ENCODE measurements around the gene IL1RL2. TPM values are rescaled to one million over a fixed set of nuclear protein-coding genes. Genes with fewer than 3 reads are reported as not detected.

The IL1RL2 gene
- total RNA-seq, 1 experiment from 2014 or later, result not detected

DNA sequence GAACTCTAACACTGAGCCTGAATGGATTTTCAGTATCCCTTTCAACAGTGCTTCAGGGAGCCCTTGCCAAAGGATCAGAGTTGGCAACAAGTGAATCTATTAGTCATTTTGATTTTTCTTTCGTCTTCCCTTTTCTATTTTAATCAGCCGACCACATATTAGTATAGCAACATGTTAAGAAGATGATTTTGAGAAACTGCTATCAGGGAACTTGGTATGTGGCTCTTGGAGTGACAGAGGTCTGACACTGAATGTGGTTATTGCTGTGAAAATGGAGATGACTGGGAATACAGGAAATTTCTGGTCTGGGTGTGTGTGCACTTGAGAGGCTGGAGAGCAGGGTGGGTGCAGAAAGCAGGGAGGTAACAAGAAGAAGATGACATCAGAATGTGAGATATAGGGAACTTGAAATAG lies 95.9 kb downstream of the IL1RL2 start:
- POLR2A ChIA-PET, result no interaction called here
- Histone ChIP-seq H3K79me2 (ENCODE audit: insufficient read depth, low read length) (no peaks in the 10 kb centered on the region), H3K27me3 (ENCODE audit: insufficient read depth, low read length) (peaks cover 16% of the 10 kb centered on the region), H3K9me3 (ENCODE audit: control insufficient read depth in 1 of 2, insufficient read depth in 1 of 2, low read depth in 1 of 2, low read length in 2 of 2) (no peaks in the 10 kb centered on the region), H3K9ac (ENCODE audit: low read length) (no peak overlapping the region), H3K4me1 (ENCODE audit: control insufficient read depth in 1 of 2, insufficient read depth in 2 of 2, low read length in 2 of 2) (no peaks in the 10 kb centered on the region), H3K9me2 (ENCODE audit: insufficient read depth) (no peaks in the 10 kb centered on the region), H3K36me3 (ENCODE audit: control insufficient read depth in 1 of 2, insufficient read depth in 2 of 2, low read length in 2 of 2) (no peaks in the 10 kb centered on the region), H3K4me2 (ENCODE audit: low read length) (no peak overlapping the region), H2AFZ (ENCODE audit: low read depth, low read length, poor library complexity, severe bottlenecking) (no peak overlapping the region), H3K4me3 (replicated peaks in 1 of 2; ENCODE audit: low read depth in 1 of 2, low read length in 2 of 2) (no peak overlapping the region), H4K20me1 (ENCODE audit: insufficient read depth) (no peaks in the 10 kb centered on the region), H3K27ac (ENCODE audit: low read depth, low read length) (no peak overlapping the region)
- CTCF ChIA-PET, result no interaction called here
- intact Hi-C loops (cut with micrococcal nuclease), result no loop called here
- no peak for DNase-seq (ENCODE audit: low read depth, low spot score)
- RAD21 ChIA-PET (ENCODE audit: low non-redundant PET in 1 of 2, low total read pairs in 2 of 2, uncharacterized antibody in 2 of 2, unreplicated experiment in 2 of 2), result no interaction called here
- no TSS peak for BruUV-seq (replicated peaks)
- TF ChIP-seq, protein P1, sequence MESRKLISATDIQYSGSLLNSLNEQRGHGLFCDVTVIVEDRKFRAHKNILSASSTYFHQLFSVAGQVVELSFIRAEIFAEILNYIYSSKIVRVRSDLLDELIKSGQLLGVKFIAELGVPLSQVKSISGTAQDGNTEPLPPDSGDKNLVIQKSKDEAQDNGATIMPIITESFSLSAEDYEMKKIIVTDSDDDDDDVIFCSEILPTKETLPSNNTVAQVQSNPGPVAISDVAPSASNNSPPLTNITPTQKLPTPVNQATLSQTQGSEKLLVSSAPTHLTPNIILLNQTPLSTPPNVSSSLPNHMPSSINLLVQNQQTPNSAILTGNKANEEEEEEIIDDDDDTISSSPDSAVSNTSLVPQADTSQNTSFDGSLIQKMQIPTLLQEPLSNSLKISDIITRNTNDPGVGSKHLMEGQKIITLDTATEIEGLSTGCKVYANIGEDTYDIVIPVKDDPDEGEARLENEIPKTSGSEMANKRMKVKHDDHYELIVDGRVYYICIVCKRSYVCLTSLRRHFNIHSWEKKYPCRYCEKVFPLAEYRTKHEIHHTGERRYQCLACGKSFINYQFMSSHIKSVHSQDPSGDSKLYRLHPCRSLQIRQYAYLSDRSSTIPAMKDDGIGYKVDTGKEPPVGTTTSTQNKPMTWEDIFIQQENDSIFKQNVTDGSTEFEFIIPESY (IDR thresholded peaks at IDR 0.05; ENCODE audit: extremely low read depth, insufficient replicate concordance, low read length), result no peak
- no peak for TF ChIP-seq SIN3A (IDR thresholded peaks at IDR 0.05; ENCODE audit: low read depth)
- no peak for TF ChIP-seq CBX3 (IDR thresholded peaks at IDR 0.05; ENCODE audit: low read depth)
- TF ChIP-seq SRF (IDR thresholded peaks at IDR 0.05; ENCODE audit: low read depth), result no peak
- TF ChIP-seq ZNF274 (IDR thresholded peaks at IDR 0.05; ENCODE audit: low read depth, low read length), result no peak
- no peak for TF ChIP-seq EGR1 (IDR thresholded peaks at IDR 0.05; ENCODE audit: low read depth)
- TF ChIP-seq POLR2AphosphoS5 (IDR thresholded peaks at IDR 0.05; ENCODE audit: low read depth, low read length), result no peak
- no peak for TF ChIP-seq ELF1 (IDR thresholded peaks at IDR 0.05; ENCODE audit: borderline replicate concordance, low read depth)
- ATAC-seq, result no peak

DNA sequence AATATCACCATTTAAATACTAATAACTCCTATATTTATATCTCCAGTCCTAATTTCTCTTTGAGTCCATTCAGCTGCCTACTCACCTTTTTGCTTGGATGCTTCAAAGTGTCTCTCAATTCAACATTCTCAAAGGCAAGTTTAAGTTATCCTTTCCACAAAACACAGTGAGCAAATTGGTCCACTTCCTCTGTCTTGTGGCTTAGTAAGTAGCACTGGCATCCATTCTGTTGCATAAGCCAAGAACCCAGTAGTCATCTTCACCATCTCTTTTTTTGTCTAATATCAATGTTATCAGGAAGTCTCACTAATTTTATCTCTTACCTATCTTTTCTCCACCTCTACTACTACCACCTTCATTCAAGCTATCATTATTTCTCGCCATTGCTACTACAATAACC lies 97.2 kb downstream of the IL1RL2 start:
- no peak for ATAC-seq
- Histone ChIP-seq H3K79me2 (ENCODE audit: insufficient read depth, low read length) (no peaks in the 10 kb centered on the region), H2AFZ (ENCODE audit: low read depth, low read length, poor library complexity, severe bottlenecking) (no peak overlapping the region), H3K9me3 (ENCODE audit: control insufficient read depth in 1 of 2, insufficient read depth in 1 of 2, low read depth in 1 of 2, low read length in 2 of 2) (no peaks in the 10 kb centered on the region), H4K20me1 (ENCODE audit: insufficient read depth) (no peaks in the 10 kb centered on the region), H3K27me3 (ENCODE audit: insufficient read depth, low read length) (peaks cover 13% of the 10 kb centered on the region), H3K9me2 (ENCODE audit: insufficient read depth) (no peaks in the 10 kb centered on the region), H3K27ac (ENCODE audit: low read depth, low read length) (no peak overlapping the region), H3K4me2 (ENCODE audit: low read length) (no peak overlapping the region), H3K4me3 (replicated peaks in 1 of 2; ENCODE audit: low read depth in 1 of 2, low read length in 2 of 2) (no peak overlapping the region), H3K36me3 (ENCODE audit: control insufficient read depth in 1 of 2, insufficient read depth in 2 of 2, low read length in 2 of 2) (no peaks in the 10 kb centered on the region), H3K4me1 (ENCODE audit: control insufficient read depth in 1 of 2, insufficient read depth in 2 of 2, low read length in 2 of 2) (no peaks in the 10 kb centered on the region), H3K9ac (ENCODE audit: low read length) (no peak overlapping the region)
- ChIA-PET POLR2A (no interaction called here), CTCF (no interaction called here), RAD21 (ENCODE audit: low non-redundant PET in 1 of 2, low total read pairs in 2 of 2, uncharacterized antibody in 2 of 2, unreplicated experiment in 2 of 2) (no interaction called here)
- no peak for DNase-seq (ENCODE audit: low read depth, low spot score)
- no peak for TF ChIP-seq CEBPB (IDR thresholded peaks at IDR 0.05; ENCODE audit: low read depth)
- TF ChIP-seq, protein P2, sequence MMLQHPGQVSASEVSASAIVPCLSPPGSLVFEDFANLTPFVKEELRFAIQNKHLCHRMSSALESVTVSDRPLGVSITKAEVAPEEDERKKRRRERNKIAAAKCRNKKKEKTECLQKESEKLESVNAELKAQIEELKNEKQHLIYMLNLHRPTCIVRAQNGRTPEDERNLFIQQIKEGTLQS (IDR thresholded peaks at IDR 0.05), result no peak
- TF ChIP-seq, protein P3, sequence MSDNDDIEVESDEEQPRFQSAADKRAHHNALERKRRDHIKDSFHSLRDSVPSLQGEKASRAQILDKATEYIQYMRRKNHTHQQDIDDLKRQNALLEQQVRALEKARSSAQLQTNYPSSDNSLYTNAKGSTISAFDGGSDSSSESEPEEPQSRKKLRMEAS (IDR thresholded peaks at IDR 0.05), result no peak
- no peak for TF ChIP-seq RAD21 (IDR thresholded peaks at IDR 0.05; ENCODE audit: low read depth)
- no peak for TF ChIP-seq FOSL1 (IDR thresholded peaks at IDR 0.05; ENCODE audit: low read depth)
- TF ChIP-seq, protein P4, sequence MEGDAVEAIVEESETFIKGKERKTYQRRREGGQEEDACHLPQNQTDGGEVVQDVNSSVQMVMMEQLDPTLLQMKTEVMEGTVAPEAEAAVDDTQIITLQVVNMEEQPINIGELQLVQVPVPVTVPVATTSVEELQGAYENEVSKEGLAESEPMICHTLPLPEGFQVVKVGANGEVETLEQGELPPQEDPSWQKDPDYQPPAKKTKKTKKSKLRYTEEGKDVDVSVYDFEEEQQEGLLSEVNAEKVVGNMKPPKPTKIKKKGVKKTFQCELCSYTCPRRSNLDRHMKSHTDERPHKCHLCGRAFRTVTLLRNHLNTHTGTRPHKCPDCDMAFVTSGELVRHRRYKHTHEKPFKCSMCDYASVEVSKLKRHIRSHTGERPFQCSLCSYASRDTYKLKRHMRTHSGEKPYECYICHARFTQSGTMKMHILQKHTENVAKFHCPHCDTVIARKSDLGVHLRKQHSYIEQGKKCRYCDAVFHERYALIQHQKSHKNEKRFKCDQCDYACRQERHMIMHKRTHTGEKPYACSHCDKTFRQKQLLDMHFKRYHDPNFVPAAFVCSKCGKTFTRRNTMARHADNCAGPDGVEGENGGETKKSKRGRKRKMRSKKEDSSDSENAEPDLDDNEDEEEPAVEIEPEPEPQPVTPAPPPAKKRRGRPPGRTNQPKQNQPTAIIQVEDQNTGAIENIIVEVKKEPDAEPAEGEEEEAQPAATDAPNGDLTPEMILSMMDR (IDR thresholded peaks at IDR 0.05 in 2 of 3, conservative IDR thresholded peaks at IDR 0.05 in 1 of 3; ENCODE audit: borderline replicate concordance in 1 of 3, insufficient read depth in 1 of 3, low read depth in 2 of 3, low read length in 2 of 3), result no peak
- BruUV-seq (replicated peaks), result no TSS peak
- intact Hi-C loops (cut with micrococcal nuclease), result no loop called here

All from HCT116 (cell line).